ENCODE data around the gene CX3CL1. TPM values are rescaled to one million over a fixed set of nuclear protein-coding genes. Genes with fewer than 3 reads are reported as not detected.

The CX3CL1 gene
- total and polyA plus RNA-seq, 9 of the 15 experiments (the other 6 are each of a cell fraction or from before 2014, with no cell fraction given), result 0.09 TPM; not detected in 8

DNA sequence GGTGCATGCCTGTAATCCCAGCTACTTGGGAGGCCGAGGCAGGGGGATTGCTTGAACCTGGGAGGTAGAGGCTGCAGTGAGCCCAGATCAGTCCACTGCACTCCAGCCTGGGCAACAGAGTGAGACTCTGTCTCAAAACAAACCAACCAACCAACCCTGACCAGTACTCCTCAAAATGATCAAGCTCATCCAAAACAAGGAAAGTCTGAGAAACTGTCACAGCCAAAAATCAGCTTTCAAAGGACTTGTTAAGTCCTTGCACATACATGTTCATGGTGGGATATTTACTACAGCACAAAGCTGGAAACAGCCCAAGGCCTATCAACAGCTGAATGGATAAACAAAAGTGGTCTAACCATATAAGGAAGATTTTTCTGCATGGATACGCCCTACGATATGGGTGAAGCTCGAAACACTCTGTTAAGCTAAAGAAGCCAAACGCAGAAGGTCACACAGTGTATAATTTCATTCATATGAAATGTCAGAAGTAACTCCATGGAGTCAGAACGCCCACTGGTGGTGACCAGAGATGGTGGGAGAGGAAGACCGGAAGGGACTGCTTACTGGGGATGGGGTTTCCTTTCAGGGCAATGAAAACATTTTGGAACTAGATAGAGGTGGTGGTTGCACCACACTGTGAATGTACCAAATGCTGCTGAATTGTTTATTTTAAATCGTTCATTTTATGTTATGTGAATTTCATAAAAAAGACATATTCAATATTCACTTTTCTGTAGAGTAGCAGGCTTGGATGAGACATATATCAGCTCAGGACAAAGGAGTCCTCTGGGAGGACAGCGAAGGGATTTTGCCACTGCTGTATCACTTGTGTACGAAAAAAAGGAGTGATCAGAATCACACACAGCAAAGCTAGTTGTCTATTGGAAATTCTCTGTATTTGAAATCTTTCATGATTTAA is 50.0 kb downstream of the CX3CL1 start (continued):
- TF ChIP-seq YY1 (IDR thresholded peaks at IDR 0.05; ENCODE audit: borderline replicate concordance in 1 of 3, control insufficient read depth in 1 of 3, extremely low read depth in 1 of 3, insufficient read depth in 3 of 3, insufficient read length in 1 of 3, insufficient replicate concordance in 2 of 3, low read depth in 1 of 3, low read length in 2 of 3) (peak in 1 of 3 experiments; percentile 13), FOXK1 (CRISPR knock-in tag; IDR thresholded peaks at IDR 0.05; ENCODE audit: borderline replicate concordance) (no peak), MECOM (CRISPR knock-in tag; IDR thresholded peaks at IDR 0.05) (no peak), ETV5 (CRISPR knock-in tag; IDR thresholded peaks at IDR 0.05; ENCODE audit: low read depth) (peak; percentile 75; the same call in 1 of the 2 replicates), CBX2 (IDR thresholded peaks at IDR 0.05; ENCODE audit: insufficient read depth, low read length, poor library complexity, severe bottlenecking) (no peak), ETV6 (IDR thresholded peaks at IDR 0.05; ENCODE audit: borderline replicate concordance in 1 of 2, low read depth in 2 of 2, low read length in 1 of 2) (no peak), ETV6 (CRISPR knock-in tag; IDR thresholded peaks at IDR 0.05; ENCODE audit: borderline replicate concordance) (no peak), FOXJ3 (CRISPR knock-in tag; IDR thresholded peaks at IDR 0.05) (no peak), NRF1 (conservative IDR thresholded peaks at IDR 0.05 in 1 of 2, IDR thresholded peaks at IDR 0.05 in 1 of 2) (no peak), ZNF586 (CRISPR knock-in tag; conservative IDR thresholded peaks at IDR 0.05) (no peak), ZNF668 (CRISPR knock-in tag; IDR thresholded peaks at IDR 0.05) (no peak), MAX (CRISPR knock-in tag; IDR thresholded peaks at IDR 0.05) (no peak), RREB1 (CRISPR knock-in tag; IDR thresholded peaks at IDR 0.05) (no peak), PHF20 (IDR thresholded peaks at IDR 0.05; ENCODE audit: partially characterized antibody) (peak; percentile 29)
- TF ChIP-seq, protein P1, sequence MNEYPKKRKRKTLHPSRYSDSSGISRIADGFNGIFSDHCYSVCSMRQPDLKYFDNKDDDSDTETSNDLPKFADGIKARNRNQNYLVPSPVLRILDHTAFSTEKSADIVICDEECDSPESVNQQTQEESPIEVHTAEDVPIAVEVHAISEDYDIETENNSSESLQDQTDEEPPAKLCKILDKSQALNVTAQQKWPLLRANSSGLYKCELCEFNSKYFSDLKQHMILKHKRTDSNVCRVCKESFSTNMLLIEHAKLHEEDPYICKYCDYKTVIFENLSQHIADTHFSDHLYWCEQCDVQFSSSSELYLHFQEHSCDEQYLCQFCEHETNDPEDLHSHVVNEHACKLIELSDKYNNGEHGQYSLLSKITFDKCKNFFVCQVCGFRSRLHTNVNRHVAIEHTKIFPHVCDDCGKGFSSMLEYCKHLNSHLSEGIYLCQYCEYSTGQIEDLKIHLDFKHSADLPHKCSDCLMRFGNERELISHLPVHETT (CRISPR knock-in tag; conservative IDR thresholded peaks at IDR 0.05 in 1 of 2, IDR thresholded peaks at IDR 0.05 in 1 of 2), result no peak

Data from K562 (cell line).